DMS114 treated with DMSO at 0.1 percent for 48 hours (cell line): ENCODE measurements around the gene ZAR1.
A peak's percentile ranks its signal among the peaks of the same experiment; 100 is the strongest.
"Not testable (repeated sequence)": the region's sequence is repeated elsewhere in the genome, so short reads cannot be mapped to it uniquely, and the experiment has no call there.

Experiments used
- DNase-seq: peaks from one replicate; lab custom pipeline; 2025; ENCODE audit not compliant: unreplicated experiment; lab: John Stamatoyannopoulos, UW

ZAR1 gene

GRCh38 chr4:48490012-48490679 lies at the start of gene ZAR1:
Gene ZAR1 (plus strand): TSS chr4:48490252. CDS start chr4:48490292, 40 bp downstream.
- no peak for DNase-seq

- not testable (repeated sequence) for DNase-seq
Observed at GRCh38 chr4:48440914-48441313, 49.1 kb upstream of the ZAR1 start.

GRCh38 chr4:48445704-48446103 lies 44.3 kb upstream of the ZAR1 start:
- peak; percentile 10 for DNase-seq

- DNase-seq: no peak
Observed at GRCh38 chr4:48446642-48447041, 43.4 kb upstream of the ZAR1 start.

GRCh38 chr4:48449151-48449550 lies 40.9 kb upstream of the ZAR1 start:
- DNase-seq: no peak

GRCh38 chr4:48450740-48451139 lies 39.3 kb upstream of the ZAR1 start:
- DNase-seq: no peak

GRCh38 chr4:48451656-48452055 lies 38.4 kb upstream of the ZAR1 start:
- DNase-seq: not testable (repeated sequence)

- no peak for DNase-seq
Observed at GRCh38 chr4:48454591-48454990, 35.5 kb upstream of the ZAR1 start.

- no peak for DNase-seq
Observed at GRCh38 chr4:48461000-48461399, 29.1 kb upstream of the ZAR1 start.

GRCh38 chr4:48462363-48462762 lies 27.7 kb upstream of the ZAR1 start:
- DNase-seq: no peak

GRCh38 chr4:48467442-48467841 lies 22.6 kb upstream of the ZAR1 start:
- DNase-seq: no peak

- DNase-seq: no peak
Observed at GRCh38 chr4:48467891-48468290, 22.2 kb upstream of the ZAR1 start.

- no peak for DNase-seq
Observed at GRCh38 chr4:48470137-48470536, 19.9 kb upstream of the ZAR1 start.

- no peak for DNase-seq
Observed at GRCh38 chr4:48470570-48470969, 19.5 kb upstream of the ZAR1 start.

GRCh38 chr4:48472794-48473193 lies 17.3 kb upstream of the ZAR1 start:
- no peak for DNase-seq

GRCh38 chr4:48475770-48476169 lies 14.3 kb upstream of the ZAR1 start:
- DNase-seq: no peak

- no peak for DNase-seq
Observed at GRCh38 chr4:48478273-48478672, 11.8 kb upstream of the ZAR1 start.

GRCh38 chr4:48481581-48481980 lies 8.5 kb upstream of the ZAR1 start:
- DNase-seq: no peak

- no peak for DNase-seq
Observed at GRCh38 chr4:48483006-48483776, 6.9 kb upstream of the ZAR1 start, which contains the start of gene SLC10A4. Gene SLC10A4 (plus strand): TSS chr4:48483343. CDS start chr4:48483562, 219 bp downstream.

GRCh38 chr4:48483777-48484493 lies 6.1 kb upstream of the ZAR1 start:
- DNase-seq: no peak

GRCh38 chr4:48484494-48485168 lies 5.4 kb upstream of the ZAR1 start:
- no peak for DNase-seq
